Mononuclear cell (primary cell): ENCODE measurements around the gene CCT7. TPM values are rescaled to one million over a fixed set of nuclear protein-coding genes. Genes with fewer than 3 reads are reported as not detected.

Experiments used
- H3K27me3 ChIP-seq: 2 replicates; pipeline ENCODE4 v1.6.0; 2011; ENCODE audit warnings: low read length, control low read depth; ENCODE audit not compliant: insufficient read depth
- H3K4me1 ChIP-seq: 2 replicates; pipeline ENCODE4 v1.5.1; 2011; ENCODE audit warnings: mild to moderate bottlenecking, low read length, control low read depth; ENCODE audit not compliant: insufficient read depth
- H3K4me3 ChIP-seq: 2 replicates; pipeline ENCODE4 v1.5.1; 2011; ENCODE audit warnings: mild to moderate bottlenecking, low read length, moderate library complexity
- H3K9me3 ChIP-seq: 2 replicates; pipeline ENCODE4 v1.5.1; 2011; ENCODE audit warnings: low read depth, mild to moderate bottlenecking, control low read depth, low read length
- total RNA-seq: library from RNA; depleted of rRNA; stranded (reverse); fragments of >200 nt; gene quantifications from one replicate; pipeline ENCODE4 v1.2.3, GENCODE V29; 2012

Gene CCT7
- total RNA-seq, 1 donor, result 66.3 TPM

- Histone ChIP-seq H3K9me3 (no peaks in the 10 kb centered on the region), H3K4me1 (peaks cover 17% of the 10 kb centered on the region), H3K27me3 (no peaks in the 10 kb centered on the region), H3K4me3 (no peak overlapping the region)
Measured at GRCh38 chr2:73238149-73238548, 4.0 kb downstream of the CCT7 start.

DNA sequence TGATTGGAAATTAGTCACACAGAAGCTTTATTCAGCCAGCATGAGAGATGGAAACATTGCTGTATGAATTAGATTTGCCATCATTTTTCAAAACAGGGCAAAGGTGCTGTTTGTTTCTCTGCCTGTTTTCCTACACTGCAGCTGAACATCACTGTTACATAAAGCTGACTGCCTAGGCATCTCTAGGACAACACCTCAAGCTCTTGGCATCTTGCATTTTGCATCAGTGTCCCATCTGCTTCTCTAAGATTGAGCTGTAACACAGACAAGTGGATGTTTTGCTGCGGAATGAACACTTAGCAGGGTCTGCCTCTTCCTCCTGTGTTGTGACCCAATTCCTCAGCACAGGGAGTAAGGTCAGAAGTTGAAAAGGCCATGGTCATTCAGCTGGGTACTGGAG, 4.9 kb downstream of the CCT7 start:
- no peak overlapping the region for H3K4me3 ChIP-seq
- H3K4me1 ChIP-seq, result peaks cover 14% of the 10 kb centered on the region
- no peaks in the 10 kb centered on the region for H3K9me3 ChIP-seq
- H3K27me3 ChIP-seq, result no peaks in the 10 kb centered on the region

- Histone ChIP-seq H3K27me3 (no peaks in the 10 kb centered on the region), H3K4me1 (peaks cover 12% of the 10 kb centered on the region), H3K9me3 (no peaks in the 10 kb centered on the region), H3K4me3 (no peak overlapping the region)
Measured at GRCh38 chr2:73239776-73240175, 5.7 kb downstream of the CCT7 start.

DNA sequence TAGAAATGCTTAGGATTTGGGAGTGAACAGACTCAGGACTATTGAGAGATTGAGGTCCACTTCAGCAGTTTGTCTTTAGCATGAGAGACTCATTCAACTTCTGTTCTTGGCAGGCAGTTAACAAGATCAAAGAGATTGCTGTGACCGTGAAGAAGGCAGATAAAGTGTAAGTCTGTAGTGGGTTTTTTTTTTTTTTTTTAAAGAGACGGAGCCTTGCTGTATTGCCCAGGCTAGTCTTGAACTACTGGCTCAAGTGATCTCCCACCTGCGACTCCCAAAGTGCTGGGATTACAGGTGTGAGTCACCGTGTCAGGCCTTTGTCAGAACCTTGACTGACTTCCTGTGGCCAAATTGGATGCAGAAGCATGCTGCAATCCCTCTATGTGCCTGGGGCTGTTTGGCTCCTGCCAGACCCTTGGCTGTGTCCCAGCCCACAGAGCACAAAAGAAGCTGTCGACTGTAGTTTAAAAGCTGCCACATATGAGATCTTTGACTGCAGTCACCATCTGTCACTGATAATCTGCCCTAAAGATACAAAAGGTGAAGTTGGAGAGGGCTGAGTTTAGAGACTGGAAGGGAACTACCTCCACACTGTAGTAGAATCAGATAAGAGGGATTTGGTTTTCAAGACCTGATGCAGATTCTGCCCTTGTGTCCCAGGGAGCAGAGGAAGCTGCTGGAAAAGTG, 9.9 kb downstream of the CCT7 start:
- Histone ChIP-seq H3K27me3 (no peaks in the 10 kb centered on the region), H3K4me3 (no peak overlapping the region), H3K4me1 (no peaks in the 10 kb centered on the region), H3K9me3 (no peaks in the 10 kb centered on the region)

GRCh38 chr2:73244580-73244979, 10.5 kb downstream of the CCT7 start:
- no peak overlapping the region for H3K4me3 ChIP-seq
- H3K27me3 ChIP-seq, result no peaks in the 10 kb centered on the region
- no peaks in the 10 kb centered on the region for H3K4me1 ChIP-seq
- no peaks in the 10 kb centered on the region for H3K9me3 ChIP-seq

GRCh38 chr2:73246850-73247249, 12.7 kb downstream of the CCT7 start:
- Histone ChIP-seq H3K9me3 (no peaks in the 10 kb centered on the region), H3K4me3 (no peak overlapping the region), H3K27me3 (no peaks in the 10 kb centered on the region), H3K4me1 (no peaks in the 10 kb centered on the region)

DNA sequence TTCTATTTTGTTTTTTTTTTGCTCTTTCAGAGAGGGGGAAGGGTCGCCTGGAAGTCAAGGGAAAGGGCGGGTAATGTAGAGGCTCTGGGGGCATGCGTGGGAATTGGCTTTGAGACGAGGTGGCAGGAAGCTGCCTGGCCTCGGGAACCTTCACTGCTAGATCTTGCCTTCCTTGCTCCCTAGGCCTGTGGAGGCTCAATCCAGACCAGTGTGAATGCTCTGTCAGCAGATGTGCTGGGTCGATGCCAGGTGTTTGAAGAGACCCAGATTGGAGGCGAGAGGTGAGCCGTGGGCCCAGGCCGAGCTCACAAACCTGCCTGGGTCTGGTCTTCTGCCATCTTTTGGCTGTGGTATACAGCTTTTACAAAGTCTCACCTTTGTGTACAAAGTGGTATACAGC, 15.5 kb downstream of the CCT7 start:
- H3K9me3 ChIP-seq, result no peaks in the 10 kb centered on the region
- H3K27me3 ChIP-seq, result no peaks in the 10 kb centered on the region
- H3K4me1 ChIP-seq, result no peaks in the 10 kb centered on the region
- no peak overlapping the region for H3K4me3 ChIP-seq

GRCh38 chr2:73250872-73251846, 17.1 kb downstream of the CCT7 start:
- H3K4me3 ChIP-seq, result no peak overlapping the region
- no peaks in the 10 kb centered on the region for H3K27me3 ChIP-seq
- H3K4me1 ChIP-seq, result no peaks in the 10 kb centered on the region
- no peaks in the 10 kb centered on the region for H3K9me3 ChIP-seq

DNA sequence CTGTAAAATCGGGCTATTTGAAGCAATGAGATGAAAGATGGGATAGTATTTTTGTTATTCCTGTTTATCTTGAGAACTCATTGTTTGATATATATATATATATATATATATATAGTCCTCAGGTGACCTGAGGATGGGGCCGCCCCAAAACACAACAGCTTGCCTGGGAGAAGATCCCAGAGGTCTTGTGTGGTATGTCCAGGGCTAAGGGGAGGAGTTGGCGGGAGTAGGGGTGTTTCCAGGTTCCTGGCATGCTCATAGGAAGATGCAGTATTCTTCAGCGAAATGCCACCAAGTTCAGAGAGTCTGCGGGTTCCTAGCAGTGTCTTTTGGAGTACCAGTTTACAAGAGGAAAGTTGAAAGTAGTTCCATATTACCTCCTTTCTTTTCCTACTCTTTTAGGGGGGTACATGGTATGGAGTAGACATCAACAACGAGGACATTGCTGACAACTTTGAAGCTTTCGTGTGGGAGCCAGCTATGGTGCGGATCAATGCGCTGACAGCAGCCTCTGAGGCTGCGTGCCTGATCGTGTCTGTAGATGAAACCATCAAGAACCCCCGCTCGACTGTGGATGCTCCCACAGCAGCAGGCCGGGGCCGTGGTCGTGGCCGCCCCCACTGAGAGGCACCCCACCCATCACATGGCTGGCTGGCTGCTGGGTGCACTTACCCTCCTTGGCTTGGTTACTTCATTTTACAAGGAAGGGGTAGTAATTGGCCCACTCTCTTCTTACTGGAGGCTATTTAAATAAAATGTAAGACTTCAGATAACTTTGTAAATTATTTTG, 18.3 kb downstream of the CCT7 start:
- H3K4me1 ChIP-seq, result no peaks in the 10 kb centered on the region
- H3K9me3 ChIP-seq, result no peaks in the 10 kb centered on the region
- H3K4me3 ChIP-seq, result no peak overlapping the region
- no peaks in the 10 kb centered on the region for H3K27me3 ChIP-seq

GRCh38 chr2:73253400-73253799, 19.3 kb downstream of the CCT7 start:
- H3K27me3 ChIP-seq, result no peaks in the 10 kb centered on the region
- H3K4me3 ChIP-seq, result no peak overlapping the region
- no peaks in the 10 kb centered on the region for H3K9me3 ChIP-seq

DNA sequence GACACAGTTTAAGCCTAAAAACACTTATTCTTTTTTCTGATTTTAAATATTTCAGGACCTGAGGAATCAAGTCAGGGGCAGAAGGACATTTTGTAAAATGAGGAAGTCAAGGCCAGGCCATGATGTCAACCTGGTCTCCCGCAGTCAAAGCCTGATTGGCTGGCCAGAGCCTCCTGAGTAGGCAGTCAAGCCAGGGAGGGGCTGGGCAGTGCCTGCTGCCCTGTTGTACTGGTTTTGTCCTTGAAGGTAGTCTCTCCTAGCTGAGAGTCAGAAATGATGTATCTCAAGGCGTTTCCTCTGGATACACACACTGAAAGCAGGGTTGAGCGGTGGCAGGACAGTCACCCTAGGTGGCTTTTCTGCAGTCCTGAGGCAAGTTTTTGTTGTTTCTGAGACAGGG, 19.8 kb downstream of the CCT7 start:
- Histone ChIP-seq H3K9me3 (no peaks in the 10 kb centered on the region), H3K4me1 (no peaks in the 10 kb centered on the region), H3K4me3 (no peak overlapping the region), H3K27me3 (no peaks in the 10 kb centered on the region)

More at GRCh38 chr2:73253400-73253799, 19.3 kb downstream of the CCT7 start:
- H3K4me1 ChIP-seq, result no peaks in the 10 kb centered on the region

GRCh38 chr2:73254343-73255006, 20.4 kb downstream of the CCT7 start:
- Histone ChIP-seq H3K4me1 (no peaks in the 10 kb centered on the region), H3K4me3 (no peak overlapping the region), H3K27me3 (no peaks in the 10 kb centered on the region), H3K9me3 (no peaks in the 10 kb centered on the region)

DNA sequence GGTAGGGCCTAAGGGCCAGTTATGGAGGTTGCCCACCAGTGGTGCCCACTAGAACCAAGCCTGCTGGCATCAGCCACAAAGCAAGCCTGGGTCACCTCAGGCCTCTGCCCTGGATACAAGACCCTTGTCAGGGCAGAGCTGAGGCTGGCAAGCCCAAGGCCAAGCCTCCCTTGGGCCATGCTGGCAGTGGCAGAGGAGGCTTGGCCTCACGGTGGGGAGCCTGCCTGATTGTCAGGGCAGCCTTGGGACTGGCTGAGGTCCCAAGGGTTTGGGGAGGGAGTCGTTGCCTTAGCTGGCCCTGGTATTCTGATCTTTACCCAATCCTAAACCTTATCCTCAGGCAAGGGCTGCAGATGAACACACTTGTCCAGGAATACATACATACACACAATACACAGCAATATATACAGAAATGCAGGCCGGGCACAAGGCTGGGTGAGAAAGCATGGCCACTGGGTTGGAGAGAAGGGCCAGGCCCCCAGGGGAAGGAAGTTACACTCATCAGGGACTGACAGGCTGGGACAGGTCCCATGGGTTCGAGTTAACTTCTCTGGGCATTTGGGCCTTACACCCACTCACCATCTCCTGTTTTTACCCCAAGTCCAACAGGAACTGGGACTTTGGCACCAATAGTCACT, 21.0 kb downstream of the CCT7 start:
- Histone ChIP-seq H3K4me1 (no peaks in the 10 kb centered on the region), H3K9me3 (no peaks in the 10 kb centered on the region), H3K4me3 (no peak overlapping the region), H3K27me3 (no peaks in the 10 kb centered on the region)

DNA sequence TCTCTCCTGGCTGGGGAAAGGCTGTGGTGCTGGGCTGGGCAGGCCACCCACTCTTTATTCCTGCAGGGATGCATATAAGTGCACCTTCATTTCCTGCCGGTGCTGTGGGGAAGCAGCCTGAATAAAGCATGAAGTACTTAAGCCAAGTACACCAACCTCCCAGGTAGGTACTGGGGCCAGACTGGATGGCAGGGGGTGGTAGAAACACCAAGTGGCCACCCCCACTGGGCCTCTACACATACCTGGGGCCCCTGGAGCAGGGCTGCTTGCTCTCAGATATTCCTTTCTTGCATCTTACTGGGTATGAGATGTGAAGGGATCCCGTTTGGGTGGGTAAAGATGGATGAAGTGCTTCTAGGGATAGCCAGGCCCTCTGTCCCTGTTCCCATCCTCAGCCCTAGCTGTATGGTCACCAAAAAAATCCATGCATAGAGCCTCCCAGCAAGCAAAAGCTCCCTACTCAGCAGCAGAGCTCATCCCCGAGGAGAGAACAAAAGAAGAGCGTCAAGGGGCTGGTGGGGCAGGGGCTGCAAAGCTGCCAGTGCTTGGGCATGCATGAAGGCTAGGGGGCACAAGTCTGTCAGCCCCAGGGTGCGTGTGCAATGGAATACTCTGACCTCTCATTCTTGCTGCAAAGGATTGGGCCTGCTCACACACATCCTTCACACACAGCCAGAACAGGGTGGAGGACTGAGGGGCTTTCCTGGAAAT, 22.0 kb downstream of the CCT7 start:
- Histone ChIP-seq H3K9me3 (no peaks in the 10 kb centered on the region), H3K4me1 (no peaks in the 10 kb centered on the region), H3K27me3 (no peaks in the 10 kb centered on the region), H3K4me3 (no peak overlapping the region)
